Nephron (organoid): ENCODE results near the gene VENTX.

ENCODE experiments used
- H3K27ac Mint-ChIP-seq, 3 experiments: 2 replicates each; pipeline ENCODE4 v1.8.0; 2020; ENCODE audit warnings: mixed read lengths in 3 of 3, mild to moderate bottlenecking in 2 of 3, moderate library complexity in 1 of 3
- H3K27me3 Mint-ChIP-seq: 2 replicates; pipeline ENCODE4 v1.8.0; 2021; ENCODE audit warnings: low read depth, mild to moderate bottlenecking, moderate library complexity, mixed read lengths
- H3K36me3 Mint-ChIP-seq: 2 replicates; pipeline ENCODE4 v1.8.0; 2020; ENCODE audit warnings: low read depth, mixed read lengths
- H3K4me1 Mint-ChIP-seq: 2 replicates; pipeline ENCODE4 v1.8.0; 2020; ENCODE audit warnings: mixed read lengths
- H3K4me3 Mint-ChIP-seq, 3 experiments: 2 replicates each; pipeline ENCODE4 v1.8.0; 2020; ENCODE audit warnings: mild to moderate bottlenecking in 3 of 3, mixed read lengths in 3 of 3, moderate library complexity in 2 of 3
- H3K9me3 Mint-ChIP-seq: 2 replicates; pipeline ENCODE4 v1.8.0; 2020; ENCODE audit warnings: mixed read lengths
- CTCF ChIP-seq, 3 experiments: fragments of 200-600 bp; sonication (generic); IDR thresholded peaks; one replicate each; pipeline ENCODE4 v1.5.0; 2021; ENCODE audit warnings: antibody characterized with exemption in 3 of 3; ENCODE audit not compliant: unreplicated experiment in 3 of 3

Gene VENTX

GRCh38 chr10:133235265-133235855 lies 2.3 kb upstream of the VENTX start:
- Mint-ChIP-seq H3K4me1 (no peaks in the 10 kb centered on the region), H3K9me3 (no peaks in the 10 kb centered on the region), H3K27ac (no peak overlapping the region), H3K36me3 (no peaks in the 10 kb centered on the region), H3K27me3 (peaks cover 85% of the 10 kb centered on the region), H3K4me3 (peak overlapping the region in 2 of 3 experiments; percentile 26 to 59)
- no peak for TF ChIP-seq CTCF (IDR thresholded peaks at IDR 0.05; ENCODE audit: unreplicated experiment in 3 of 3)

- TF ChIP-seq CTCF (IDR thresholded peaks at IDR 0.05; ENCODE audit: unreplicated experiment in 3 of 3), result no peak
- Mint-ChIP-seq H3K36me3 (no peaks in the 10 kb centered on the region), H3K9me3 (no peaks in the 10 kb centered on the region), H3K27ac (no peak overlapping the region), H3K4me3 (peak overlapping the region in 2 of 3 experiments; percentile 26 to 42), H3K4me1 (no peaks in the 10 kb centered on the region), H3K27me3 (peaks cover 91% of the 10 kb centered on the region)
Measured at GRCh38 chr10:133235932-133236331, 1.7 kb upstream of the VENTX start.

GRCh38 chr10:133236401-133237240 lies 1.0 kb upstream of the VENTX start:
- no peak for TF ChIP-seq CTCF (IDR thresholded peaks at IDR 0.05; ENCODE audit: unreplicated experiment in 3 of 3)
- Mint-ChIP-seq H3K27ac (no peak overlapping the region), H3K27me3 (peaks cover 91% of the 10 kb centered on the region), H3K36me3 (no peaks in the 10 kb centered on the region), H3K4me3 (no peak overlapping the region), H3K4me1 (no peaks in the 10 kb centered on the region), H3K9me3 (no peaks in the 10 kb centered on the region)

- Mint-ChIP-seq H3K9me3 (no peaks in the 10 kb centered on the region), H3K4me1 (no peaks in the 10 kb centered on the region), H3K36me3 (no peaks in the 10 kb centered on the region), H3K27ac (no peak overlapping the region), H3K4me3 (peak overlapping the region in 1 of 3 experiments; percentile 60), H3K27me3 (peaks cover 90% of the 10 kb centered on the region)
- no peak for TF ChIP-seq CTCF (IDR thresholded peaks at IDR 0.05; ENCODE audit: unreplicated experiment in 3 of 3)
Measured at GRCh38 chr10:133237241-133237587, 441 bp upstream of the VENTX start.

- Mint-ChIP-seq H3K4me3 (peak overlapping the region in 2 of 3 experiments; percentile 27 to 50), H3K4me1 (peaks cover 4% of the 10 kb centered on the region), H3K27ac (no peak overlapping the region), H3K9me3 (no peaks in the 10 kb centered on the region), H3K27me3 (peaks cover 88% of the 10 kb centered on the region), H3K36me3 (no peaks in the 10 kb centered on the region)
- no peak for TF ChIP-seq CTCF (IDR thresholded peaks at IDR 0.05; ENCODE audit: unreplicated experiment in 3 of 3)
Measured at GRCh38 chr10:133238466-133238804, 780 bp downstream of the VENTX start.

GRCh38 chr10:133239990-133240389 lies 2.3 kb downstream of the VENTX start:
- no peaks in the 10 kb centered on the region for H3K9me3 Mint-ChIP-seq
- TF ChIP-seq CTCF (IDR thresholded peaks at IDR 0.05; ENCODE audit: unreplicated experiment in 3 of 3), result no peak
- no peak overlapping the region for H3K4me3 Mint-ChIP-seq
- no peak overlapping the region for H3K27ac Mint-ChIP-seq
- peaks cover 81% of the 10 kb centered on the region for H3K27me3 Mint-ChIP-seq
- no peaks in the 10 kb centered on the region for H3K36me3 Mint-ChIP-seq
- H3K4me1 Mint-ChIP-seq, result peaks cover 4% of the 10 kb centered on the region
